Urothelium cell line (cell line): ENCODE results near the gene CLASP2.
"Not testable (repeated sequence)": the region's sequence is repeated elsewhere in the genome, so short reads cannot be mapped to it uniquely, and the experiment has no call there.

Experiments
- DNase-seq: peaks from one replicate; pipeline ENCODE4 v3.0.0; 2011; ENCODE audit warnings: low spot score, mixed read lengths
- FAIRE-seq: peaks from 2 replicates; lab custom pipeline; 2011; peaks lifted over from hg19 to GRCh38; lab: Jason Lieb, UNC

CLASP2 gene

GRCh38 chr3:33461097-33461496 is 257.0 kb downstream of the CLASP2 start:
- FAIRE-seq (no peak), DNase-seq (no peak)

- FAIRE-seq, DNase-seq: not testable (repeated sequence)
These were observed 258.5 kb downstream of the CLASP2 start for GRCh38 chr3:33459577-33459976.

- no peak for FAIRE-seq
- no peak for DNase-seq
These were observed 259.6 kb downstream of the CLASP2 start for GRCh38 chr3:33458446-33458845.

GRCh38 chr3:33456756-33457155 is 261.3 kb downstream of the CLASP2 start:
- DNase-seq = no peak
- no peak for FAIRE-seq

GRCh38 chr3:33453331-33453761 is 264.7 kb downstream of the CLASP2 start:
- FAIRE-seq (no peak), DNase-seq (no peak)

- DNase-seq, FAIRE-seq: not testable (repeated sequence)
These were observed 266.1 kb downstream of the CLASP2 start for GRCh38 chr3:33451994-33452393.

- FAIRE-seq (no peak), DNase-seq (no peak)
These were observed 270.1 kb downstream of the CLASP2 start for GRCh38 chr3:33447958-33448357.

GRCh38 chr3:33447256-33447625 is 270.8 kb downstream of the CLASP2 start:
- DNase-seq, FAIRE-seq: not testable (repeated sequence)
